Measurements from ENCODE around the gene ANKRD55. TPM values are rescaled to one million over a fixed set of nuclear protein-coding genes. Genes with fewer than 3 reads are reported as not detected.
"Not testable (repeated sequence)": the region's sequence is repeated elsewhere in the genome, so short reads cannot be mapped to it uniquely, and the experiment has no call there.

ANKRD55 gene
- total RNA-seq, 1 experiment from 2014 or later = not detected

GRCh38 chr5:56158331-56158960 lies 74.7 kb downstream of the ANKRD55 start:
- H3K79me2 ChIP-seq (ENCODE audit: low read depth) = no peaks in the 10 kb centered on the region
- POLR2A ChIA-PET (ENCODE audit: unreplicated experiment) = no interaction called here
- TF ChIP-seq EZH2 (IDR thresholded peaks at IDR 0.05; ENCODE audit: low read depth) = no peak
- no peak for TF ChIP-seq CTCF (conservative IDR thresholded peaks at IDR 0.05)
- no peak overlapping the region for H3K27ac ChIP-seq
- no peaks in the 10 kb centered on the region for H4K20me1 ChIP-seq (ENCODE audit: insufficient read depth)
- no peaks in the 10 kb centered on the region for H3K9me3 ChIP-seq (ENCODE audit: insufficient read depth, low read depth)
- H3K27me3 ChIP-seq (ENCODE audit: insufficient read depth, low read depth) = no peaks in the 10 kb centered on the region
- peaks cover 17% of the 10 kb centered on the region for H3K4me1 ChIP-seq (replicated peaks; ENCODE audit: insufficient read depth)
- H2AFZ ChIP-seq = no peak overlapping the region
- H3K36me3 ChIP-seq (ENCODE audit: low read depth) = no peaks in the 10 kb centered on the region
- H3K4me3 ChIP-seq = no peak overlapping the region
- H3K9me2 ChIP-seq (ENCODE audit: insufficient read depth) = no peaks in the 10 kb centered on the region
- intact Hi-C loops (cut with micrococcal nuclease; ENCODE audit: unreplicated experiment) = no loop called here
- BruUV-seq (replicated peaks) = no TSS peak
- peaks cover 5% of the 10 kb centered on the region; the same call in 1 of the 2 replicates for H3F3A ChIP-seq (ENCODE audit: insufficient read depth, low read depth)
- no peak for DNase-seq
- CTCF ChIA-PET = no interaction called here
- no peak overlapping the region for H3K4me2 ChIP-seq

GRCh38 chr5:56157191-56157621 lies 75.9 kb downstream of the ANKRD55 start:
- intact Hi-C loops (cut with micrococcal nuclease; ENCODE audit: unreplicated experiment); H3K27me3 ChIP-seq (ENCODE audit: insufficient read depth, low read depth); H3K27ac ChIP-seq; CTCF ChIA-PET; H3K36me3 ChIP-seq (ENCODE audit: low read depth); H3K4me2 ChIP-seq; H3K9me2 ChIP-seq (ENCODE audit: insufficient read depth); H4K20me1 ChIP-seq (ENCODE audit: insufficient read depth); BruUV-seq (replicated peaks); H3K9me3 ChIP-seq (ENCODE audit: insufficient read depth, low read depth); H3K4me3 ChIP-seq; DNase-seq; POLR2A ChIA-PET (ENCODE audit: unreplicated experiment); H3K79me2 ChIP-seq (ENCODE audit: low read depth); H2AFZ ChIP-seq; H3F3A ChIP-seq (ENCODE audit: insufficient read depth, low read depth): not testable (repeated sequence)
- peaks cover 17% of the 10 kb centered on the region for H3K4me1 ChIP-seq (replicated peaks; ENCODE audit: insufficient read depth)

- H3K4me2 ChIP-seq; H3K9me3 ChIP-seq (ENCODE audit: insufficient read depth, low read depth); H4K20me1 ChIP-seq (ENCODE audit: insufficient read depth); H3K9me2 ChIP-seq (ENCODE audit: insufficient read depth); H3K27me3 ChIP-seq (ENCODE audit: insufficient read depth, low read depth); H3K27ac ChIP-seq; CTCF ChIA-PET; H3K4me3 ChIP-seq; BruUV-seq (replicated peaks); DNase-seq; H3F3A ChIP-seq (ENCODE audit: insufficient read depth, low read depth); POLR2A ChIA-PET (ENCODE audit: unreplicated experiment); H2AFZ ChIP-seq; intact Hi-C loops (cut with micrococcal nuclease; ENCODE audit: unreplicated experiment); H3K79me2 ChIP-seq (ENCODE audit: low read depth); H3K36me3 ChIP-seq (ENCODE audit: low read depth): not testable (repeated sequence)
- peaks cover 17% of the 10 kb centered on the region for H3K4me1 ChIP-seq (replicated peaks; ENCODE audit: insufficient read depth)
Observed at GRCh38 chr5:56156585-56157190, 76.4 kb downstream of the ANKRD55 start.

GRCh38 chr5:56155992-56156584 lies 77.0 kb downstream of the ANKRD55 start:
- ChIA-PET CTCF (no interaction called here), POLR2A (ENCODE audit: unreplicated experiment) (no interaction called here)
- no TSS peak for BruUV-seq (replicated peaks)
- peaks cover 17% of the 10 kb centered on the region for H3K4me1 ChIP-seq (replicated peaks; ENCODE audit: insufficient read depth)
- DNase-seq = no peak
- intact Hi-C loops (cut with micrococcal nuclease; ENCODE audit: unreplicated experiment) = no loop called here
- no peak overlapping the region for H2AFZ ChIP-seq
- H4K20me1 ChIP-seq (ENCODE audit: insufficient read depth) = no peaks in the 10 kb centered on the region
- no peaks in the 10 kb centered on the region for H3K9me2 ChIP-seq (ENCODE audit: insufficient read depth)
- no peaks in the 10 kb centered on the region for H3K36me3 ChIP-seq (ENCODE audit: low read depth)
- no peak overlapping the region for H3K4me2 ChIP-seq
- H3F3A ChIP-seq (ENCODE audit: insufficient read depth, low read depth) = peaks cover 5% of the 10 kb centered on the region; the same call in 1 of the 2 replicates
- H3K9me3 ChIP-seq (ENCODE audit: insufficient read depth, low read depth) = no peaks in the 10 kb centered on the region
- no peaks in the 10 kb centered on the region for H3K79me2 ChIP-seq (ENCODE audit: low read depth)
- no peak overlapping the region for H3K27ac ChIP-seq
- H3K4me3 ChIP-seq = no peak overlapping the region
- H3K27me3 ChIP-seq (ENCODE audit: insufficient read depth, low read depth) = no peaks in the 10 kb centered on the region
- TF ChIP-seq CTCF (conservative IDR thresholded peaks at IDR 0.05) (no peak), EZH2 (IDR thresholded peaks at IDR 0.05; ENCODE audit: low read depth) (no peak)

All from PC-9 (cell line).